ENCODE measurements around the gene NEMF.
"Not testable (repeated sequence)": the region's sequence is repeated elsewhere in the genome, so short reads cannot be mapped to it uniquely, and the experiment has no call there.

NEMF gene

DNA sequence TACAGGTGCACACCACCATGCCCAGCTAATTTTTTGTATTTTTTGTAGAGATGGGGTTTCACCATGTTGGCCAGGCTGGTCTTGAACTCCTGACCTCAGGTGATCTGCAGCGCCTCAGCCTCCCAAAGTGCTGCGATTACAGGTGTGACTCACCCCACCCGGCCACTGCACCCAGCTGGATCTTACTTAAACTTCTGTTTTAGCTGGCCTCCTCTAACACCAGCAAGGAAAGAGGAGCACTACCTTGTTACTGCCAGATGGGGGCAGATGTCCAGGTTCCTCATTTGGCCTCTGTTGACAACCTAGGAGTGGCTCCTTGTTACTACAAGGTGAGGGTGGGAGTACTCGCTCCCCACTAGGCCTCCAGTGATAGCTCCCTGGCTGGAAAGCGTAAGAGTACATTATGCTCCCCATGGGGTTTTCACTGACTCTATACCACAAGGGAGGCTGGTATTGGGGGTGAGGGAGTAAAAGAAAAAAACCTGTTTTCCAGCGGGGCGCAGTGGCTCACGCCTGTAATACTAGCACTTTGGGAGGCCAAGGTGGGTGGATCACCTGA lies 27.1 kb upstream of the NEMF start:
- no peak for DNase-seq

DNA sequence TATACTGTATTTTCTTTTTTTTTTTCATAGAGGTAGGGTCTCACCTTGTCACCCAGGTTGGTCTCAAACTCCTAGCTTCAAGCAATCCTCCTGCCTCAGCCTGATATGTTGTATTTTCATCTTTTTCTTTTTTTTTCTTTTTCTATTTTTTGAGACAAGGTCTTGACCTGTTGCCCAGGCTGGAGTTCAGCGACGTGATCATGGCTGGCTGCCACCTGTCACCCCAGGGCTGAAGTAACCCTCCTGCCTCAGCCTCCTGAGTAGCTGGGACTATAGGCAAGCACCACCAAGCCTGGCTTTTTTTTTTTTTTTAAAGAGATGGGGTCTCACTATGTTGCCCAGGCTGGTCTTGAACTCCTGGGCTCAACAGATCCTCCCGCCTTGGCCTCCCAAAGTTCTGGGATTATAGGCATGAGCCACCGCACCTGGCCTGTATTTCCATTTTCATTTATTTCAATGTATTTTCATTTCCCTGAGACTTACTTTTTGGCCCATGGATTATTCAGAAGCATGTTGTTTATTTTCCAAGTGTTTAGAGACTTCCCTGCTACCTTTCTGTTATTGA lies 24.1 kb upstream of the NEMF start:
- DNase-seq: no peak

DNA sequence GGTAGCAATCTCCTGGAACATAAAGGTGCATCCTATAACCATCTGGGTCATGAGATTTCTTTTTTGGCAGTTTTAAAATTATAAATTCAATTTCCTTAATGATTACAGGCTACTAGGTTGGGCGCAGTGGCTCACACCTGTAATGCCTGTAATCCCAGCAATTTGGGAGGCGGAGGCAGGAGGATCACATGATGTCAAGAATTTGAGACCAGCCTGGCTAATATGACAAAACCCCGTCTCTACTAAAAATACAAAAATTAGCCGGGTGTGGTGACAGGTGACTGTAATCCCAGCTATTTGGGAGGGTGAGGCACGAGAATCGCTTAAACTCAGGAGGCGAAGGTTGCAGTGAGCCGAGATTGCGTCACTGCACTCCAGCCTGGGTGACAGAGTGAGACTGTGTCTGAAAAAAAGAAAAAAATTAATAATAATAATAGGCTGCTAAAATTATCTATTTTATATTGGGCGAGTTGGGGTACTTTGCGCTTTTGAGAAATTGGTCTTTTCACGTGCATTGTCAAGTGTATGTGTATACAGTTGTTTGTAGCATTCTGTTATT lies 23.1 kb upstream of the NEMF start:
- DNase-seq: no peak

DNA sequence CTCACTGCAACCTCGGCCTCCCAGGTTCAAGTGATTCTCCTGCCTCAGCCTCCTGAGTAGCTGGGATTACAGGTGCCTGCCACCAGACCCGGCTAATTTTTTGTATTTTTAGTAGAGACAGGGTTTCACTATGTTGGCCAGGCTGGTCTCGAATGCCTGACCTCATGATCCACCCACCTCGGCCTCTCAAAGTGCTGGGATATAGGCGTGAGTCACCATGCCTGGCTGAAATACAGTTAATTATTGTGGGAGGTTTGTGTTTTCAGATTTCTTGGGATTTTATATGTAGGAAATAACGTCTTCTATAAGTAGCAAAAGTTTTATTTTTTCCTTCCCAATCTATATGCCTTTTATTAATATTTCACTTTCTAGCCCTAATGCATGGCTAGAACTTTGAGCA lies 21.0 kb upstream of the NEMF start:
- DNase-seq: not testable (repeated sequence)

DNA sequence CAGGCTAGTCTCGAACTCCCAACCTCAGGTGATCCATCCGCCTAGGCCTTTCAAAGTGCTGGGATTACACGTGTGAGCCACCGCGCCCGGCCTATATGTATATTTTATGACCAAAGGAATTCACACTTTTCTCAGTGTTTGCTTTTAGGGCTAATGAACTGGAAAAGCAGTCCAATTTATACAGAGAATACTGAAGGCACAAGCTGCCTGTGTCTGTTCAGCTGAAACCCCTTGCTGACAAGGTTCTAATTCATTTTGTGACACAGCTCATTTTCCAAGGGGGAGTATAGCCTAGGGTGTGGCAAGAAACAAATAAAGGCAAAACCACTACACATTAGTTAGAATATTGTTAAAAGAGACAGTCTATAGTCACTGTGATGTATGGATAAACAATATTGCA lies 18.3 kb upstream of the NEMF start:
- no peak for DNase-seq

DNA sequence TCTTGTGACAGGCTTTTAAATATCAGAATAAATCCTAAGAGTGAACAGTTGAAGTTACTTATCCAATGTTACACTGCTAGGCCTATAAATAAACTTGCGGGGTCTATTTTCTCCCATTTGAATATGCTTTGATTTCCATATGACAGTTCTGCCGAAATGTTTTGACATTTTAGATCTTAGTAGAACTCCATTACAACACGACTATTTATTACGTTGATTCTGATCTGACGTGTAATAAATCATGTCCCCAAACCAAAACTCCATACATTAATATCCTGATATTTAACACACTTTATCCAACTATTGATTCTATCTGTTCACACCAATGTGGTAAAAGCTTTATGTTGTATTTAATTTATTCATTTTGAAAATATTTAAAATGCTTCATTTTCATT lies 16.1 kb upstream of the NEMF start:
- no peak for DNase-seq

DNA sequence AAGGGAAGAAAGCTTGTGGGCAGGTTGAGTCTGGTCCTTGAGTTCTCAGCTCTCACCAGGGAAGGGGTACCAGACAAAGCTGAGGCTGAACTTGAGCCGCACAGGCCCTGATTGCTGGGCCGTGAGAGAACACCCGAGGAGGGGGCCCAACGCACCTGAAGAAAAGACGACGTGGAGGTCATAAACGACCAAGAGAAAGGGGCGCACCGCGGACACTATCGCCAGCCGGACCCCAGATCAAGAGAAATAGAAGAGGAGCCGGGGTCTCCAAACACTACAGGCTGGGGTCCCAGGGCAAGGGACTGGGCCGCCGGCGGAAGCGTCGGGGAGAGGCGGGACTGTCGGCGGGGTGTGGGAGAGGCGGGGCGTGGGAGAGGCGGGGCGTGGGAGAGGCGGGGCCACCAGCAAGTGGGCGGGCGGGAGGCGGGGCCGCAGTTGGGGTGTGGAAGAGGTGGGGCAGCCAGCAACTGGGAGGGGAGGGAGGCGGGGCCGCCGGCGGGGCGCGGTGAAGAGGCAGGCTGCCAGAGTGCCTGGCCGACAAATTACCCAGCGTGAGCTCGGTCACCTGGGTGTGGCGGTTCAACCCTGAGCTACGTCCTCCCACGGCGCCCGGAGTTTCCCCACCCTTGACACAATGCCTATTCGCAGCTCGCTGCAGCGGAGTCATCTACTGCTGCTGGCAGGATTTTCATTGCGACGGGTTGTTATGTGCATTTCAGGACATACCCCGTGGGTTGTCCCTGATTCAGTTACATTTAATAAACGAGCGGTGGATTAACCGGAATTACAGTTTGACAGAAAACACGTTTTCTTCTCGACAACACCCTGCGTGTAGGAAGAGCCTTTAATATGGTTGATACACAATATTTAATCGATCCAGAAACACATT lies 15.5 kb upstream of the NEMF start:
- DNase-seq: peak; percentile 98

DNA sequence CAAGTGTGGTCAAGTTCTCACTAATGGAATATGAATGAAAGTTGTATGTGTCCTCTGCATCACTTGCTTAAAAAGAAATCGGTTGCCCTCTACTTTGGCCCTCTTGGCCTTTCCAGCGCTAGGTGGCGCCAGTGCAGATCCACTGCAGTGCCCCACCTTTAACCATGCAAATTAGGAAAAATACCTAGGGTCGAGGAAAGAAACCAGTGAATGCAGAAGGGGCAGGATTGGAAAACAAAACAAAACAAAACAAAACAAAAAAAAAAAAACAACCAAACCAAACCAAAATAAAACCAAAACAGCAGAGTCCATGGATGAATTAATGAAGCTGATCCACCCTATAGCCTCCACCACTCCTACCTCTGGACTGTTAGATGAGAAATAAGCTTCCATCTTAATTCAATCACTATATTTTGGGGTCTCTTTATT lies 12.9 kb upstream of the NEMF start:
- peak; percentile 80 for DNase-seq

DNA sequence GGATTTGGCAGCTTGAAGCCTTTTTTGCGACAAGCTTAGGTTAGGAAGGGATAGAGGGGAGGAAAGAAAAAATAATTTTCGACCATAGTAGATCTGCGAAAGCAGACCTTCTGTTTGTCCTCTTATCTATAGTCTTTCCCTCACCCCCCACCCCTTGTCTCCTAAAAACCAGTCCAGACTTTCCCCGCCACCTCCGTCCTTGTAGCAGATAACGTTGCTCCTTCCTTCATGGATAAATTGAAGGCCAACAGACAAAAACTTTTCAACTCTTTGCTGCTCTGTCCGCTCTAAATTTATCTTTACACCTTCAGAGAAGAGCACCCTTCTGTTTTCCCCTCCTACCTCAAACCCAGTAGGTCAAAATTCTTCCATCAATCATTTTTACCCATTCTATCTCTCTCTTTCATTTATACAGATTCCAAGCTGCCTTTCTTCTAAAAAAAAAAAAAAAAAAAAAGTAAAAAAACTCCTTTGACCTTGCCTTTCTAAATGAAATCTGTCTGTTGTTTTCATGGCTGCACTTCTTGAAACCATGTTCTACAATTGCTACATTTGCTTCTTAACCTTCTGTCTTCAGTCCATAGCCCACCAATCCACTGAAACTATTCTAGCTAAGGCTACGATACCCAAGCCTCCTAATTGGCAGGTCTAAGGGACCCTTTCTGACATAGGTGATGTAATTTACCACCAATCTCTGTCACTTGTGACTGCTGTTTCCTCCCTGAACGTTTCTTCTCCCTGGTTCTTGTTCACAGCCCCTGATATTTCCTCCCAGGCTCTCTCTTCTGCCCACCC lies 11.1 kb upstream of the NEMF start:
- DNase-seq: no peak

DNA sequence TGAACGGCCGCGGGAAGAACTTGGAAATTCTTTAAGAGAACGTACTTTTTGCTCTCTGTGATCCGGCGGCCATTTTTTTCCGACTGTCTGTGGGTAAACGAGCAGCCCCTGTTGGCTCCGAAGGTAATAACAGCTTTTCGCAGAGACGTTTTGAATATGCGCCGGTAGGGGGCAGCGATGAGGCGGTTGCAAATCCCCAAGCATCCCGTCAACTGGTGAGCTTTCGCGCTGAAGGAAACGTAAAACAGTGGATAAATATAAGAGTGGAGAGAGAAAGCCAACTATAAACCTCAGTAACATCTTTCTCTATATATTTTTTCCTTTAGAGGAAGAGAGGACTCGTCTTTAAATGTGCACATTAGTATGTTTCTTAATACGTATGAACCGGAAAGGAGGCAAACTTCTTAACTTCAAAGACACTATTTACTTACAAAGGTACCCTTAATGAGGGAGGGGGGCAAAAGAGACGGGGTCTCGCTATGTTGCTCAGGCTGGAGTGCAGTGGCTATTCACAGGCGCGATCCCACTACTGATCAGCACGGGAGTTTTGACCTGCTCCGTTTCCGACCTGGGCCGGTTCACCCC lies 9.6 kb upstream of the NEMF start:
- DNase-seq: peak; percentile 94

DNA sequence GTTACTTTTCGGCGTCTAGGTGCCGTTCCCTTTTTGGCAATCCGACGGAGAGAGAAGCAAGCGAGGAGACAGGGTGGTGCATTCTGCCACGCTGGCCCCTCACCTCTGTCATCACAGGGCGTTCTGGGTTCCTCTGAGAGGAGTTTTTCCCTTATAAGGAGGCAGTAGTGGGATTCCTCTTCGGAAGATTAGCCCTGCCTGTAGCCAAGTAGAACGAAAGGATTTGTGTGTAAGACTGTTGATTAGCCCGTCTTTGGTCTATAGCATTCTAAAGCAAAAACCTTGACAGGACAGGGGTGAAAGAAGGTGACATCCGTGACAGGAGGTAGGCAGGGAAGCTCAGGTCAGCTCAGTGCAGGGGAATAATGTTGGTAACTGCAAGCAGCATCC lies 9.1 kb upstream of the NEMF start:
- peak; percentile 89 for DNase-seq

DNA sequence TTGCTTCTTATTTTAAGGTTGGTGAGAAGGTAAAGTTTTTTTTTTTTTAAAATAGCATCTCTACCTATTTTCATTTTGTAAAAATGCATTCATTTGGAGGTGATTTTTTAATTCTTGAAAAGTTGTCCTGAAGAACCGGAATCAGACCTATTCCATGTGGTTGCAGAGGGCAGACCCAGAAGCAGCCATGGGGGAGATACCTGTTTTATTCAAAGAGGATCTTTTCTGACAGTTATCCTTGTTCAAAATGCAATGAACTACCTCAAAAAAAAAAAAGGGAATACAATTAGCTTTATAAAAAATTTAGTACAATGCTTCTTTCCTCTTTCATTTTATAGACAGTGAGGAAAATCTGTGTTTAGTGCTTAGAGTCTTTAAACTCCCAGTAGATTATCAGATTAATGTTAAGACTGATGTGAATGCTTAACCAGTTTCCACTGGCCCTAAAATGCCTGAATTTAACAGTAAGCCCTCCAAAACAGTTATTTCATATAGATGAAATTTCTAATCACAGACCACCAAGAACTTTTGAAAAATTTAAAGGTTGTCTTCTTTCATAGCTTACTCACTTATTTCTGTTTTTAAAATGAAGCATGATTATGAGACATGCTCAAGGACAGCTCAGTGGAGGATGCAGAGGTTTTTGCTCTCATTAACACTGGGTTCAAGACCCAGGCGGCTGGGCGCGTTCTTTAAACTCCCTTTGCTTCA lies 8.6 kb upstream of the NEMF start:
- no peak for DNase-seq

DNA sequence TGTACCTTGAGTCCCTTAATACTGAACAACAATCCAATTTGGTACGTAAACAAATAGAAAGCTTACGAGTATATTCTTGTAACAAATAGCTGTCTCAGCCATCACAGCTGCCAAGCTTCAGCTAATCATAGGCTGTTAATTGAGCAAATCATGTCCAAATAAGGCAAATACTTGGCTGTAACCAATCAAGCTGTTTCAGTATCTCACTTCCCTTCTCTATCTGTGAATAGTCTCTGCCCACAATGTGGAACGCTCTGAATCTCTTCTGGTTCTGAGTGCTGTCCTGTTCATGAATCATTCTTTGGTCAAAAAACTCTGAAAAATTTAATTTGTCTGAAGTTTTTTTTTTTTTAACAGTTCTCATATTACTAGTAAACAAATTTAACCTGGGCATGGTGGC lies 5.8 kb upstream of the NEMF start:
- DNase-seq: no peak

DNA sequence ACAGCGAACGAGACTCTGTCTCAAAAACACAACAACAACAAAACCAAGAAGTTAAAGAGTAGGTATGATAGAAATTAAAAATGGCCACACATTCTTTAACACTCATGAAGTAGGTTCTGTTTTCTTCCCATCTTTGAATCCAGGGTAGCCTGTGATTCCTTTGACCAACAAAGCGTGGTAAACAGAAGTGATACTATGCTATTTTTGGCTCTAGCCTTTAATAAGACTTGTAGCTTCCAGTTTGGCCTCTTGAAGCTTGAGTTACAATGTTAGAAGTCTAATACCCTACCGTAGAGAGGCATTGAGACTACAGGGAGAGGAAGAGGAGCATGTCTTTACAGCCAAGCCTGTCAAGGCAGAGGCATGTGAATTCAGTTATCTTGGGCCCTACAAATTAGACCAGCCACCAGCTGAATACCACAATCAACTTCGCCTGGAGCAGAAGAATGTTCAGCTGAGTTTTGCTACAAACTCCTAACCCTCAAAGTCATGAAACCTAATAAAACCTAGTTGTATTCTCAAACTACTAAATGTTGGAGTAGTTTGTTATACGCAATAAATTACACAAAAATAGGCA lies 4.9 kb upstream of the NEMF start:
- no peak for DNase-seq

DNA sequence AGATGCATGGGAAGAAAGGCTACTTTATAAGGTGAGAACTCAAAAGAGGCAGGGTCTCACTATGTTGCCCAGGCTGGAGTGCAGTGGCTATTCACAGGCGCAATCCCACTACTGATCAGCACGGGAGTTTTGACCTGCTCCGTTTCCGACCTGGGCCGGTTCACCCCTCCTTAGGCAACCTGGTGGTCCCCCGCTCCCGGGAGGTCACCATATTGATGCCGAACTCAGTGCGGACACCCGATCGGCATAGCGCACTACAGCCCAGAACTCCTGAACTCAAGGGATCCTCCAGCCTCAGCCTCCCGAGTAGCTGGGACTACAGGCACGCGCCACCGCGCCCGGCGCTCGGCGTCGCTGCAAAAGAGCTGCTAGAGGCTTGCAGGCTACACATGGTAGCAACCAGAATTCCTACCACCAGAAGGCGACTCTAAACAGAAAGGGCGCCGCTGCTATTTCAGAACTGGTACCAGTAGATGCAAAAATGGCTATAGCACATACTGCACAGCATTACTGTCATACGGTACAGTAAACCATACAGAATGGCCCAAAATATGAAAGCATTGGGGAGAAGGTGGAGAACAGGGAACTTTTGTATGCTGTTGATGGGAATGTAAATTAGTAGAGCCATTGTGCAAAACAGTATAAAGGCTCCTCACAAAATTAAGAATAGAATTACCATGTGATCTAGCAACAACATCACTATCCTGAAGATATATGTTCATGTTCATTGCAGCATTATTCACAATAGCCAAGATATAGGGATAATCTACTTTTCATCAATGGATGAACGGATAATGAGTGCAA lies 1.2 kb upstream of the NEMF start:
- DNase-seq: peak; percentile 72

DNA sequence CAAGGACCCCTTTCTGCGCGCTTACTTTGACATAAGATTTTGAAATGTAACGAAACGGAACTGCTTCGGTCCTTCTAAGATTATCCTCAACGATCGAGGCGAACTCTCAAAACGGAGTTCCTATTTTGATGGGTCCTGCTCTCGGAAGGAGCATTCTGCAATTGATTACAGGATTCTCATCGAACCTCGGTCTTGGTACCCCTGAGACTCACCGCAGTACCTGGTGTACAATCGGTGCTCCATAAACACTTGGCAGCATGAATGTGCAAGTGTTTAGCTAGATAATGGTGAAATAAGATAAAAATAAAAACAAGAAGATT lies 530 bp upstream of the NEMF start:
- no peak for DNase-seq

DNA sequence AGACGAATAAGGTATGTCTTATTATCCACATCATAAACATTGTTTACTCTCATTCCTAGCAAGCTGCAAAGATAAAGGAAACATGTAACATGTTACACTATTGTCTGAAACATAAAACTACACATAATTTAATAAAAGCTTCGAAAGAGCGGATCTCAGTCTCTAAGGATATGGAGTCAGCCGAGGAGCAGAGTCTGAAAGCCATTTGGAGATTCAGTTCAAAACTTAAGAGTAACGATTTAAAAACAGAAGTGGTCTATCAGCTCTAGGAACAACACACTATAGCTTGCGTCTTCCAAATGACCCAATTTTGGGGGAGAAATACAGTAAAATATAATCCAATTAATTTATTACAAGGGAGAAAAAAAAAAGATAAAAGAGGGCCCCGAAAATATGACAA lies 775 bp downstream of the NEMF start:
- no peak for DNase-seq

DNA sequence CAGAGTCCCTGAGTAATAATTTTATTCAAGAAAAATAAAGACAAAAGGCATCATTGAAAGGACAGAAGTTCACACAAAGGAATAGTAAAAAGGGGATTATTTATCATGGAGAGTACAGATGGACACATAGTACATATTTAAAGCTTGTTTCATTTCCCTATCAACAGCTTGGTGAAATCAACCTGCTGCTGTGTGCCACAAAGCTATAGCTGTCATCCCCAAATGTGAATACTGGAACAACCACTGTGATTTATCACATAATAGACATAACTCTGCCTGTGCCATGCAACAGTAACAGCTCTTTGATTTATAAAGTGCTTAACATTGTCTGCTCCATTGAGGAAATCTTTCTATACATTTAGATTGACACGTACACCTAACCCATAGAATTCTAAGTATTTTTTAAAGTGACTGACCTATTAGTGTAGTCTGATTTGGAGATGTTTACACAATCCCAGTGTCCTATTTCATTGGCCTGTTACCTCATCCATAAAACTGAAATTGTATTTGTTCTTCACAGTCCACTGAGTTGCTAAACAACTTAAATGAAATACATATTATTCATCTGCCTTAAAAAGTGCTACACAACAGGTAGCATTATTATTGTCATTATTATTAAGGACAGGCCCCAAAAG lies 3.3 kb downstream of the NEMF start:
- no peak for DNase-seq

DNA sequence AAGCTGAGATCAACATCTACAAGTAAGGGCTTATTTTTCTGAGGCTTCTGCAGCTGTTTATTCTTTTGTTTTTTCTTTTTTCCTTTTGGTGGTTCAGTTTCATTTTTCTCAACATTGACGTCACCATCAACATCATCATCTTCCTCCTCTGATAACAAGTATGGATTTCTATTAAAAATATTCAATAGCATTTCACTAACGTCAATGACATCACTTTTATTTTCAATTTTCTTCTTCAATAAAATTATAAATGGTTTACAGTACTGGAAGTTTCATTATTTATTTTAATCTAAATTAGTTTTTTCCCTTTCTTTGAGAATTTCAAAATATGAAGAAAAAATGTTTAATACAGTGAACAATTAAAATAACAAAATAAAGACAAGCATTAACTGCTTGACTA lies 23.9 kb downstream of the NEMF start:
- DNase-seq: no peak

DNA sequence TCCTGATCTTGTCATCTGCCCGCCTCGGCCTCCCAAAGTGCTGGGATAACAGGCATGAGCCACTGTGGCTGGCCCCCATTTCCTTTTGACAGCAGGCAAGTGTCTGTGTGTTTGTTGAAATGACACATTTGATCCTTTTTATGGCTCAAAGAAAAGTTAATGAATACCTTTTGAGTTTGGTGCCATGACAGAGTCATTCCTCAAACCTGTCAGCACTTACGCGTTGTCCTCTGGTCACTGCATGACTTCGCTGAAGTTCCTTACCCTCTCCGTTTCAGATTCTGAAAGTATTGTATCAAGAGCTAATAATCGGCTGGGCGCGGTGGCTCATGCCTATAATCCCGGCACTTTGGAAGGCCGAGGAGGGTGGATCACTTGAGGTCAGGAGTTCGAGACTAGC lies 32.4 kb downstream of the NEMF start:
- DNase-seq: no peak

DNA sequence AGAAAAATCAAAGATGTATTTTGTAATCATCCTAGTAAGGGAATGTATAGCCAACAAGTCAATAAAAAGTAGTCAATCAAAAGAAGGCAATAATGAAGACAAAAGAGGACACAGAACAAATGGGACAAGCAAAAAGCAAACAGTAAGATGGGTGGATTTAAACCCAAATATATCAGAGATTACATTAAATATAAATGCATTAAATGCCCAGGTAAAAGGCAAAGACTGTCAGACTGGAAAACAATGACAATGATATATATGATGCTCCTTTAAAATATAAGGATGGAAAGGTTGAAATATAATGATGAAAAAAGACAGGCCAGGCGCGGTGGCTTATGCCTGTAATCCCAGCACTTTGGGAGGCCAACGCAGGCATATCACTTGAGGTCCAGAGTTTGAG lies 35.7 kb downstream of the NEMF start:
- DNase-seq: no peak

Measured in femur (tissue), 1 donor.